ENCODE data around the gene PDZD7. TPM values are rescaled to one million over a fixed set of nuclear protein-coding genes. Genes with fewer than 3 reads are reported as not detected.

PDZD7 gene
- total RNA-seq, 1 donor from 2014 or later, result 1.9 TPM

DNA sequence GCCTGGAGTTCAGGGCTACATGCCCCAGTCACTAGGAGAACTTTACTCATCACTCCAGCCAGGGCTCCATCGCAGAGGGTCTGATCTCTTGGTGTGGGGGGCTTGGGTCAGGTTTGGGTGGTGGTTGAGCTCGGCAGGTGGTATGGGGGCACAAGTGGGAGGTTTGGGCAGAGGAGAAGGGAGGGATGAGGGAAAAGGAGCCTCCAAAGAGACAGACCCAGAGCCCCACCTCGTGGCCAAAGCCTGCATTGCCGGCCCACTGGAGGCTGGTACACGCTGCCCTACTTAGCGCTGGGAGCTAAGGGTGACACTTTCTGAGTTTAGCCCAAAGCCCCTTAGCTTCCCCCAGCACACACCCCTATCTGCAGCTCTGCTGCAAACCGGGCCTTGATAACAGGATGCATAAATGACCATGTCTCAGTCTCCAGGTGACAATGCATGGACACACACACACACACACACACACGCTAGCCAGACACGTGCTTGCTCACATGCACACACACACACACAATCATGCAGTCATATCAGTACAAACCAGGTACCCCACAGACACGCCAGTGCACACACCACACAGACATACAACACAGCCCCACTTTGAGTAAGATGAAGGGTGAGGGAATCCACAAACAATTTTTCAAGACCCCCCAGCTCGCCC, 16.6 kb downstream of the PDZD7 start:
- Mint-ChIP-seq H3K9me3 (ENCODE audit: unreplicated experiment) (no peaks in the 10 kb centered on the region), H3K27me3 (ENCODE audit: unreplicated experiment) (no peaks in the 10 kb centered on the region), H3K4me1 (ENCODE audit: unreplicated experiment) (peaks cover 32% of the 10 kb centered on the region), H3K27ac (ENCODE audit: unreplicated experiment) (peak overlapping the region; percentile 71), H3K36me3 (ENCODE audit: unreplicated experiment) (no peaks in the 10 kb centered on the region), H3K4me3 (ENCODE audit: unreplicated experiment) (no peak overlapping the region)
- TF ChIP-seq, protein P1, sequence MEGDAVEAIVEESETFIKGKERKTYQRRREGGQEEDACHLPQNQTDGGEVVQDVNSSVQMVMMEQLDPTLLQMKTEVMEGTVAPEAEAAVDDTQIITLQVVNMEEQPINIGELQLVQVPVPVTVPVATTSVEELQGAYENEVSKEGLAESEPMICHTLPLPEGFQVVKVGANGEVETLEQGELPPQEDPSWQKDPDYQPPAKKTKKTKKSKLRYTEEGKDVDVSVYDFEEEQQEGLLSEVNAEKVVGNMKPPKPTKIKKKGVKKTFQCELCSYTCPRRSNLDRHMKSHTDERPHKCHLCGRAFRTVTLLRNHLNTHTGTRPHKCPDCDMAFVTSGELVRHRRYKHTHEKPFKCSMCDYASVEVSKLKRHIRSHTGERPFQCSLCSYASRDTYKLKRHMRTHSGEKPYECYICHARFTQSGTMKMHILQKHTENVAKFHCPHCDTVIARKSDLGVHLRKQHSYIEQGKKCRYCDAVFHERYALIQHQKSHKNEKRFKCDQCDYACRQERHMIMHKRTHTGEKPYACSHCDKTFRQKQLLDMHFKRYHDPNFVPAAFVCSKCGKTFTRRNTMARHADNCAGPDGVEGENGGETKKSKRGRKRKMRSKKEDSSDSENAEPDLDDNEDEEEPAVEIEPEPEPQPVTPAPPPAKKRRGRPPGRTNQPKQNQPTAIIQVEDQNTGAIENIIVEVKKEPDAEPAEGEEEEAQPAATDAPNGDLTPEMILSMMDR (IDR thresholded peaks at IDR 0.05), result peak; percentile 85
- DNase-seq (ENCODE audit: extremely low spot score, unreplicated experiment), result peak; percentile 94

DNA sequence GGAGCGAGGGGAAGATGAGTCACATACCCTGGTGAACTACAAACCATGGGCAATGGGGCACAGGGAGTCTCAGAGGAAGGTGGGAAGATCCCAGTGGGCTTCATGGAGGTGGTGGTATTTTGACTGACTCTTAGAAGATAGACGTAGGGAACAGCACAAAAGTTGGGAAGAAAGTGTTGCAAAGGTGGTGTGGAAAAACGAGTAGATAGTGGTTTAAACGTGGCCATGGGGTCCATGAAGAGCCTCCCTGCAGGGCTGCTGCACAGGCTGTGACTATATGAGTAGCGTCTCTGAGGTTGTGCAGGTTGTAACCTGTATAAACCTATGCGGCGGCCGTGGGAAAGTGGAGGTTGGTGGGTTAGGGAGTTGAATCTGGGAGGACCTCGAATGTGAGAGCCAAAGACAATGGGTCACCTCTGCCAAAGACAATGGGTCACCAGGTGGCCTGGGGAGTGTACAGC, 17.5 kb downstream of the PDZD7 start:
- H3K27ac Mint-ChIP-seq (ENCODE audit: unreplicated experiment), result peak overlapping the region; percentile 89
- no peak for DNase-seq (ENCODE audit: extremely low spot score, unreplicated experiment)
- H3K36me3 Mint-ChIP-seq (ENCODE audit: unreplicated experiment), result no peaks in the 10 kb centered on the region
- no peak overlapping the region for H3K4me3 Mint-ChIP-seq (ENCODE audit: unreplicated experiment)
- no peaks in the 10 kb centered on the region for H3K27me3 Mint-ChIP-seq (ENCODE audit: unreplicated experiment)
- TF ChIP-seq, protein P1 (IDR thresholded peaks at IDR 0.05), result no peak
- peaks cover 27% of the 10 kb centered on the region for H3K4me1 Mint-ChIP-seq (ENCODE audit: unreplicated experiment)
- no peaks in the 10 kb centered on the region for H3K9me3 Mint-ChIP-seq (ENCODE audit: unreplicated experiment)

DNA sequence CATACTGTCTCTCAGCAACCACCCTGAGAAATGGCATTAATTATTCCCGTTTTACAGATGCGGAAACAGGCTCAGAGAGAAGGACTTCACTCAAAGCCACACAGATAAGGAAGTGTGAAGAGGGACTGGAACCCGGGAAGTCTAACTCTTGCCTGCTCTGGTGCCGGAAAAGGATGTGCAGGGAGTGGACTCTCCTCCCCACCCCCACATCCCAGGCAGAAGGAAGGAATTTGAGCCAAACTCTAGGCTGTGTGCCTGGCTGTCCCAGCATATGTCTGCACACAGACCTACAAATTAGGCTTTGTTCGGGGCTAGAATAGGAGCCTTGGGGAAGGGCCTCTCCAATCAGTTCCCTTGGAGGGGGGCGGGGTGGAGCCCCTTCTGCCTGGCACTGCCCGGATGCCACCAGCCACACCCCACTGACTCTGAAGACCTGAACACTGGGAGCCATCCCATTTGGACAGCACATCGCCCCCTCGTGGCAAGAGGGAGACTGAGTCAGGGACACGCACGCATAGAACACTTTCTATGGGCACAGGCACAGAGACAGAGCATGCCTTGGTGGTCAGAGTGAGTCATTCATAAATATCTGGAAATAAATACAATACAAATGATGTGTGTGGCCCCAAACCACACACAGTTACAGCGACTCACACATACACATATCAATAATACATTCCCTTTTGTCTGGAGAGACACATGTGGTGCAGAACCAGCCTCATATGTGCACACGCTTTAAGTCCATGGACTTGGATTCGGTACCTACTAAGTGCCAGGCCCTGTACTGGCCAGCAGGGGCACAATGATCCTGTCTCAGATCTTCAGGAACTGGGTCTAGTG, 18.2 kb downstream of the PDZD7 start:
- peak; percentile 97 for DNase-seq (ENCODE audit: extremely low spot score, unreplicated experiment)
- Mint-ChIP-seq H3K27me3 (ENCODE audit: unreplicated experiment) (no peaks in the 10 kb centered on the region), H3K4me1 (ENCODE audit: unreplicated experiment) (peaks cover 26% of the 10 kb centered on the region), H3K36me3 (ENCODE audit: unreplicated experiment) (no peaks in the 10 kb centered on the region), H3K9me3 (ENCODE audit: unreplicated experiment) (no peaks in the 10 kb centered on the region), H3K27ac (ENCODE audit: unreplicated experiment) (peak overlapping the region; percentile 89), H3K4me3 (ENCODE audit: unreplicated experiment) (no peak overlapping the region)
- TF ChIP-seq, protein P1 (IDR thresholded peaks at IDR 0.05), result peak; percentile 99

DNA sequence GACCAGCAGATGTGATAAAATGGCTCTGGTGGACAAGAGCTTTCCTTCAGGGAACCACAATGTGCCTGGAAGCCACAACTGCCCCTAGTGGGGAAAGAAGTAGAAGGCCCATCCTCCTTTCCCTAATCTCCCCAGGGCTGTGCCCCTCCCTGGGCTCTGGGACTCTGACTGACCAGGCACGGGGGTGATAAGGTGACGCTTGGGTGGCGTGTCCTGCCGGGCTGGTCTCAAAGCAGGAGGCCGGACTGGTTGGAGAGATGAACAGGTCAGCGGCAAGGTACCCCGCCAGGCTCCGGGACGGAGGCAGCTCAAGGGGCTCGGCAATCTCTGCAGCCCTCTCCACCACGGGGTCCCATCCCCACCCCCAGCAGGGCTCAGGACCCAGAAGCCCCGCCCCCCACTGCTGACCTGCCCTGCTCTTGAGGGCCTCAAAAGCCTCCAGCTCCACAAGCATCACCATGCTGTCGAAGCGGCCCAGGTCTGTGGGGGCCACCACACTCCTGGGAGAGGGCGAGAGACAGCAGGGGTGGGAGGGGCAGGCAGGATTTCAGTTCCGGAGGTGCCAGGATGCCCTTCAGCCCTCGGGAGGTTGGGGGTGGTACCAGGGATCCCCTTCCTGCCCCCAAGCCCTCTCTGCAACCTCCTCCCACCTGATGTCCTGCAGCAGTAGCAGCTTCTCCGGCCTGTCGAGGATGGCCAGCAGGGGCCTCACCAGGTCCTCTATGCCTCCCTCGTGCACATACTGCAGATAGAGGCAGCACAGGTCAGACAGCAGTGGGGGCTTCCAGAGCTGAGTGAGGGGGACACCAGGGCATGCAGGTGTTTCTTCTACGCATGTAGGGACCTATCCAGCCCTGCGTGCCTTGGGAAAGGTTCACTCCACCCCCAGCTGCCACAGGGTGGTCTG, 19.2 kb downstream of the PDZD7 start:
- Mint-ChIP-seq H3K27ac (ENCODE audit: unreplicated experiment) (no peak overlapping the region), H3K27me3 (ENCODE audit: unreplicated experiment) (no peaks in the 10 kb centered on the region), H3K4me3 (ENCODE audit: unreplicated experiment) (no peak overlapping the region), H3K4me1 (ENCODE audit: unreplicated experiment) (peaks cover 26% of the 10 kb centered on the region), H3K36me3 (ENCODE audit: unreplicated experiment) (no peaks in the 10 kb centered on the region), H3K9me3 (ENCODE audit: unreplicated experiment) (no peaks in the 10 kb centered on the region)
- TF ChIP-seq, protein P1 (IDR thresholded peaks at IDR 0.05), result peak; percentile 35
- DNase-seq (ENCODE audit: extremely low spot score, unreplicated experiment), result no peak

Measured in osteocyte (in vitro differentiated cells).